HCT116 (cell line): ENCODE data around the gene TOP2B.

Experiments
- JUND ChIP-seq: IDR thresholded peaks from 2 replicates; pipeline ENCODE4 v1.6.1; 2012
- POLR2A ChIP-seq: IDR thresholded peaks from 2 replicates; pipeline ENCODE4 v1.7.0; 2011; ENCODE audit warnings: borderline replicate concordance; ENCODE audit not compliant: insufficient read depth, insufficient read length; ENCODE audit errors: extremely low read depth
- SIN3A ChIP-seq: IDR thresholded peaks from 2 replicates; pipeline ENCODE4 v1.6.1; 2012; ENCODE audit warnings: low read depth
- SP1 ChIP-seq: IDR thresholded peaks from 2 replicates; pipeline ENCODE4 v1.6.1; 2012; ENCODE audit warnings: low read depth
- ZNF274 ChIP-seq: fragments of 200-500 bp; sonication (Bioruptor generic); IDR thresholded peaks from 2 replicates; pipeline ENCODE4 v1.6.1; 2014; ENCODE audit warnings: mild to moderate bottlenecking, low read depth, low read length, inconsistent platforms
- TF ChIP-seq, protein P1 (sequence below): IDR thresholded peaks from 2 replicates; pipeline ENCODE4 v1.6.1; 2012; ENCODE audit warnings: low read depth
- TF ChIP-seq, protein P2 (sequence below): IDR thresholded peaks from 2 replicates; pipeline ENCODE4 v1.6.1; 2011; ENCODE audit warnings: mild to moderate bottlenecking, low read length, moderate library complexity; ENCODE audit not compliant: insufficient replicate concordance; ENCODE audit errors: extremely low read depth
- TF ChIP-seq, protein P3 (sequence below), 3 experiments: fragments of 200-600 bp in 1 of 3; sonication (generic) in 1 of 3; IDR thresholded peaks in 2 of 3; conservative IDR thresholded peaks in 1 of 3; 2 replicates each; pipeline ENCODE4 v1.5.1; 2012 to 2017; ENCODE audit warnings: low read depth in 2 of 3, low read length in 2 of 3, antibody characterized with exemption in 1 of 3, borderline replicate concordance in 1 of 3, control low read depth in 1 of 3, mild to moderate bottlenecking in 1 of 3, mixed read lengths in 1 of 3, mixed run types in 1 of 3, moderate library complexity in 1 of 3; ENCODE audit not compliant: insufficient read depth in 1 of 3

DNA sequence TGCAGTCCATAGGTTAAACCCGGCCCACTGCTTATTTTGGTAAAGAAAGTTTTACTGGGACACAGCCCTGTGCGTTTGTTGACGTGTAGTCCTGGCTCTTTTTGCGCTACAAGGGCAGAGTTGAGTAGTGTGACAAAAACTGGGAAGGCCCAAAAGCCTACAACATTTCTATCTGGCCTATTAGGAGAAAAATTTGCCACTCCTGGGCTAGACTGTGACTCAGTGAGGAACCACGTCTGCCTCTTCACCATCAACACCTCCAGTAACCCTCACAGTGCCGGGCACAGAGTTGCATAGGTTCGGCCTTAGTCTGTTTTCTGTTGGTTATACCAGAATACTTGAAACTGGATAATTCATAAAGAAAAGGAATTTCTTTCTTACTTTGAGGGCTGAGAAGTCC, 110.3 kb downstream of the TOP2B start:
- TF ChIP-seq SIN3A (no peak), ZNF274 (no peak), SP1 (no peak), POLR2A (no peak), JUND (no peak)
- TF ChIP-seq, protein P1, sequence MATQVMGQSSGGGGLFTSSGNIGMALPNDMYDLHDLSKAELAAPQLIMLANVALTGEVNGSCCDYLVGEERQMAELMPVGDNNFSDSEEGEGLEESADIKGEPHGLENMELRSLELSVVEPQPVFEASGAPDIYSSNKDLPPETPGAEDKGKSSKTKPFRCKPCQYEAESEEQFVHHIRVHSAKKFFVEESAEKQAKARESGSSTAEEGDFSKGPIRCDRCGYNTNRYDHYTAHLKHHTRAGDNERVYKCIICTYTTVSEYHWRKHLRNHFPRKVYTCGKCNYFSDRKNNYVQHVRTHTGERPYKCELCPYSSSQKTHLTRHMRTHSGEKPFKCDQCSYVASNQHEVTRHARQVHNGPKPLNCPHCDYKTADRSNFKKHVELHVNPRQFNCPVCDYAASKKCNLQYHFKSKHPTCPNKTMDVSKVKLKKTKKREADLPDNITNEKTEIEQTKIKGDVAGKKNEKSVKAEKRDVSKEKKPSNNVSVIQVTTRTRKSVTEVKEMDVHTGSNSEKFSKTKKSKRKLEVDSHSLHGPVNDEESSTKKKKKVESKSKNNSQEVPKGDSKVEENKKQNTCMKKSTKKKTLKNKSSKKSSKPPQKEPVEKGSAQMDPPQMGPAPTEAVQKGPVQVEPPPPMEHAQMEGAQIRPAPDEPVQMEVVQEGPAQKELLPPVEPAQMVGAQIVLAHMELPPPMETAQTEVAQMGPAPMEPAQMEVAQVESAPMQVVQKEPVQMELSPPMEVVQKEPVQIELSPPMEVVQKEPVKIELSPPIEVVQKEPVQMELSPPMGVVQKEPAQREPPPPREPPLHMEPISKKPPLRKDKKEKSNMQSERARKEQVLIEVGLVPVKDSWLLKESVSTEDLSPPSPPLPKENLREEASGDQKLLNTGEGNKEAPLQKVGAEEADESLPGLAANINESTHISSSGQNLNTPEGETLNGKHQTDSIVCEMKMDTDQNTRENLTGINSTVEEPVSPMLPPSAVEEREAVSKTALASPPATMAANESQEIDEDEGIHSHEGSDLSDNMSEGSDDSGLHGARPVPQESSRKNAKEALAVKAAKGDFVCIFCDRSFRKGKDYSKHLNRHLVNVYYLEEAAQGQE = no peak
- TF ChIP-seq, protein P2, sequence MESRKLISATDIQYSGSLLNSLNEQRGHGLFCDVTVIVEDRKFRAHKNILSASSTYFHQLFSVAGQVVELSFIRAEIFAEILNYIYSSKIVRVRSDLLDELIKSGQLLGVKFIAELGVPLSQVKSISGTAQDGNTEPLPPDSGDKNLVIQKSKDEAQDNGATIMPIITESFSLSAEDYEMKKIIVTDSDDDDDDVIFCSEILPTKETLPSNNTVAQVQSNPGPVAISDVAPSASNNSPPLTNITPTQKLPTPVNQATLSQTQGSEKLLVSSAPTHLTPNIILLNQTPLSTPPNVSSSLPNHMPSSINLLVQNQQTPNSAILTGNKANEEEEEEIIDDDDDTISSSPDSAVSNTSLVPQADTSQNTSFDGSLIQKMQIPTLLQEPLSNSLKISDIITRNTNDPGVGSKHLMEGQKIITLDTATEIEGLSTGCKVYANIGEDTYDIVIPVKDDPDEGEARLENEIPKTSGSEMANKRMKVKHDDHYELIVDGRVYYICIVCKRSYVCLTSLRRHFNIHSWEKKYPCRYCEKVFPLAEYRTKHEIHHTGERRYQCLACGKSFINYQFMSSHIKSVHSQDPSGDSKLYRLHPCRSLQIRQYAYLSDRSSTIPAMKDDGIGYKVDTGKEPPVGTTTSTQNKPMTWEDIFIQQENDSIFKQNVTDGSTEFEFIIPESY = no peak
- TF ChIP-seq, protein P3, sequence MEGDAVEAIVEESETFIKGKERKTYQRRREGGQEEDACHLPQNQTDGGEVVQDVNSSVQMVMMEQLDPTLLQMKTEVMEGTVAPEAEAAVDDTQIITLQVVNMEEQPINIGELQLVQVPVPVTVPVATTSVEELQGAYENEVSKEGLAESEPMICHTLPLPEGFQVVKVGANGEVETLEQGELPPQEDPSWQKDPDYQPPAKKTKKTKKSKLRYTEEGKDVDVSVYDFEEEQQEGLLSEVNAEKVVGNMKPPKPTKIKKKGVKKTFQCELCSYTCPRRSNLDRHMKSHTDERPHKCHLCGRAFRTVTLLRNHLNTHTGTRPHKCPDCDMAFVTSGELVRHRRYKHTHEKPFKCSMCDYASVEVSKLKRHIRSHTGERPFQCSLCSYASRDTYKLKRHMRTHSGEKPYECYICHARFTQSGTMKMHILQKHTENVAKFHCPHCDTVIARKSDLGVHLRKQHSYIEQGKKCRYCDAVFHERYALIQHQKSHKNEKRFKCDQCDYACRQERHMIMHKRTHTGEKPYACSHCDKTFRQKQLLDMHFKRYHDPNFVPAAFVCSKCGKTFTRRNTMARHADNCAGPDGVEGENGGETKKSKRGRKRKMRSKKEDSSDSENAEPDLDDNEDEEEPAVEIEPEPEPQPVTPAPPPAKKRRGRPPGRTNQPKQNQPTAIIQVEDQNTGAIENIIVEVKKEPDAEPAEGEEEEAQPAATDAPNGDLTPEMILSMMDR (IDR thresholded peaks at IDR 0.05 in 2 of 3, conservative IDR thresholded peaks at IDR 0.05 in 1 of 3; ENCODE audit: borderline replicate concordance in 1 of 3, insufficient read depth in 1 of 3, low read depth in 2 of 3, low read length in 2 of 3) = no peak
